GM19438 (cell line): ENCODE results near the gene CTSL.
"Not testable (repeated sequence)": the region's sequence is repeated elsewhere in the genome, so short reads cannot be mapped to it uniquely, and the experiment has no call there.

Experiments
- ATAC-seq: cut with Tn5 transposase; IDR thresholded peaks from one replicate; pipeline ENCODE4 v1.9.1; 2021; ENCODE audit warnings: low read depth; ENCODE audit not compliant: unreplicated experiment

Gene CTSL

GRCh38 chr9:87718852-87719612 is 6.9 kb upstream of the CTSL start:
- no peak for ATAC-seq

GRCh38 chr9:87720173-87720572 is 5.7 kb upstream of the CTSL start:
- no peak for ATAC-seq

GRCh38 chr9:87722393-87723088 is 3.4 kb upstream of the CTSL start:
- no peak for ATAC-seq

- ATAC-seq: no peak
Observed at GRCh38 chr9:87725356-87725899, 491 bp upstream of the CTSL start.

GRCh38 chr9:87729246-87729645 is 3.3 kb downstream of the CTSL start:
- no peak for ATAC-seq

GRCh38 chr9:87731321-87731720 is 5.4 kb downstream of the CTSL start:
- ATAC-seq: no peak

GRCh38 chr9:87732344-87732743 is 6.4 kb downstream of the CTSL start:
- no peak for ATAC-seq

GRCh38 chr9:87732756-87733155 is 6.8 kb downstream of the CTSL start:
- ATAC-seq: no peak

- no peak for ATAC-seq
Observed at GRCh38 chr9:87733273-87734052, 7.5 kb downstream of the CTSL start.

- no peak for ATAC-seq
Observed at GRCh38 chr9:87734106-87734505, 8.2 kb downstream of the CTSL start.

- no peak for ATAC-seq
Observed at GRCh38 chr9:87739546-87739945, 13.6 kb downstream of the CTSL start.

GRCh38 chr9:87740209-87740608 is 14.3 kb downstream of the CTSL start:
- no peak for ATAC-seq

GRCh38 chr9:87741326-87741725 is 15.4 kb downstream of the CTSL start:
- no peak for ATAC-seq

- no peak for ATAC-seq
Observed at GRCh38 chr9:87741891-87742290, 16.0 kb downstream of the CTSL start.

GRCh38 chr9:87742813-87743428 is 17.0 kb downstream of the CTSL start:
- no peak for ATAC-seq

GRCh38 chr9:87744247-87744646 is 18.3 kb downstream of the CTSL start:
- ATAC-seq: not testable (repeated sequence)

GRCh38 chr9:87746186-87746585 is 20.3 kb downstream of the CTSL start:
- no peak for ATAC-seq

GRCh38 chr9:87748881-87749280 is 23.0 kb downstream of the CTSL start:
- ATAC-seq: no peak

- ATAC-seq: no peak
Observed at GRCh38 chr9:87749335-87750035, 23.6 kb downstream of the CTSL start.

GRCh38 chr9:87750726-87751125 is 24.8 kb downstream of the CTSL start:
- ATAC-seq: no peak
